ENCODE data around the gene CAPN12.

CAPN12 gene

DNA sequence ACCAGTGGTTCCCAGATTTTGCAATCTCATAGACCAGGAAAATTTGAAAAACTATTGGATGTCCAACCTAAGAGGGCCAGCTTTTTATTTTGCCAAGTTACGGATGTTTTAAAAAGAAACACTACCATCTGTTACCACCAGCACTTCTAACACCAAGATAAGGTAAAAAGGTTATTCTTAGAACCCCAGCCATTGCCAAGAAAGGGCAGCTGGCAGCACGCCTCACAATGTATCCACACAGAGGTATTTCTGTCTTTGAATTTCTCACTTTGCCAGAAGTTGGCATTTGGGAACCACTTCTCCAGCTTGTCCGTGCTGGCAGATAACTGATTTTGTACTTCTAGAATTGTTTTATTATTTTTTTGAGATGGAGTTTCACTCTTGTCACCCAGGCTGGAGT, 28.7 kb downstream of the CAPN12 start:
- no peak for DNase-seq (ENCODE audit: low read depth)
- no peak overlapping the region for H3K4me3 ChIP-seq (ENCODE audit: control insufficient read depth, low read depth, low read length)
- TF ChIP-seq, protein P1, sequence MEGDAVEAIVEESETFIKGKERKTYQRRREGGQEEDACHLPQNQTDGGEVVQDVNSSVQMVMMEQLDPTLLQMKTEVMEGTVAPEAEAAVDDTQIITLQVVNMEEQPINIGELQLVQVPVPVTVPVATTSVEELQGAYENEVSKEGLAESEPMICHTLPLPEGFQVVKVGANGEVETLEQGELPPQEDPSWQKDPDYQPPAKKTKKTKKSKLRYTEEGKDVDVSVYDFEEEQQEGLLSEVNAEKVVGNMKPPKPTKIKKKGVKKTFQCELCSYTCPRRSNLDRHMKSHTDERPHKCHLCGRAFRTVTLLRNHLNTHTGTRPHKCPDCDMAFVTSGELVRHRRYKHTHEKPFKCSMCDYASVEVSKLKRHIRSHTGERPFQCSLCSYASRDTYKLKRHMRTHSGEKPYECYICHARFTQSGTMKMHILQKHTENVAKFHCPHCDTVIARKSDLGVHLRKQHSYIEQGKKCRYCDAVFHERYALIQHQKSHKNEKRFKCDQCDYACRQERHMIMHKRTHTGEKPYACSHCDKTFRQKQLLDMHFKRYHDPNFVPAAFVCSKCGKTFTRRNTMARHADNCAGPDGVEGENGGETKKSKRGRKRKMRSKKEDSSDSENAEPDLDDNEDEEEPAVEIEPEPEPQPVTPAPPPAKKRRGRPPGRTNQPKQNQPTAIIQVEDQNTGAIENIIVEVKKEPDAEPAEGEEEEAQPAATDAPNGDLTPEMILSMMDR (IDR thresholded peaks at IDR 0.05; ENCODE audit: control insufficient read depth, insufficient read depth, low read depth, low read length, missing control alignments) = no peak

DNA sequence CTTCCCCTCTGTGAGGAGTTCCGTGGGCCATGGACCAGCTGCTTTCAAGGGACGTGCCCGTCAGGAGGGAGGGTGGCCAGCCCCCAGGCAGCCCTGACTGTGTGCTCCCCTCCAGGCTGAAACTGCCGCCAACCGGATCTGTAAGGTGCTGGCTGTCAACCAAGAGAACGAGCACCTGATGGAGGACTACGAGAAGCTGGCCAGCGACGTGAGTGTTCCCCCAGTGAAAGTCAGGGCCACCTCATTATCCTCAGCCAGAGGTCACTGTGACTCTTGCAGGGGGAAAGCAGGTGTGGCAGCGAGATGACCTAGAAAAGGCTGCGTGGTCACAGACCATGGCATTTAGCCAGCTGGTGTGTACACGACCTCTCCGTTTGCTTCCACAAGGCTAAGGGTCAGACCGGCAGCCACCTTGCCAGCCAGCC, 29.9 kb downstream of the CAPN12 start:
- no peak overlapping the region for H3K4me3 ChIP-seq (ENCODE audit: control insufficient read depth, low read depth, low read length)
- no peak for DNase-seq (ENCODE audit: low read depth)
- TF ChIP-seq, protein P1 (IDR thresholded peaks at IDR 0.05; ENCODE audit: control insufficient read depth, insufficient read depth, low read depth, low read length, missing control alignments) = no peak

DNA sequence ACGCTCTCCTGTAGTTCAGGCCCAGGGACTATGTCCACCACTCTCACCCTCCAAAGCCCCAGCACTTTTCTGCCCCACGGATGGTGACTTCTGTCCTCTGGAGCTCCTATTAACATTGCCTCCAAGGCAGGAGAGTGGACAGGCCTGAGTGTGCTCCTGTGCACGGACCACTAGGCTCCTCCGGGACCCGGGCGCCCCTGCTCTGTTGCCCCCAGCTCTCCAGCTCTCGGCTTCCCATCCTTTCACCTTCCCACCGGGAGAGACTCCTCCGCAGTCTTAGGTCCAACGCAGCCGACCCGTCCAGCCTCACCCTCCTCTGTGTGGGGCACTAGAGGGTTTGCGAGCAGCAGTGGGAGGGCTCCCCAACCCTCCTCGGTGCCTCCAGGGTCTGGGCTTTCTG, 30.4 kb downstream of the CAPN12 start:
- TF ChIP-seq, protein P1 (IDR thresholded peaks at IDR 0.05; ENCODE audit: control insufficient read depth, insufficient read depth, low read depth, low read length, missing control alignments) = no peak
- no peak for DNase-seq (ENCODE audit: low read depth)
- no peak overlapping the region for H3K4me3 ChIP-seq (ENCODE audit: control insufficient read depth, low read depth, low read length)

DNA sequence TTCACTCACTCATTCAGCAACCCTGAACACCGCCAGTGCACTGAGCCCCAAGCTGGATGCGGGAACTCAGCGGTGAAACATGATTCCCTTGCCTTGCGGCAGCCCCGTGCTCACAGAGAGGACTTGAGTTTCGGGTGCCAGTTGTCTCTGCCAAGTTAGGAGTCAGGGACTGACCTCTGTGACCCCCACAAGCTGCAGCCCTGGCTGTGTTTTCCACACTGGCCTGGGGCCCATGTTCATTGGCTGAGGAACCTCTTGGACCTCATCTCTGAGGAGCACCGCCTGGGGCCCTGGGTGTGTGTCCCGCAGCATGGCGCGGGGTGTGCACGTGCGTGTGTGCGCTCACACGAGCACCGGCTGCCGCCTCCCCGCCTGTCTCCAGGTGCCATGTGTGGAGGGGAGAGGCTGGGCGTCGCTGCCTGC, 31.0 kb downstream of the CAPN12 start:
- H3K4me3 ChIP-seq (ENCODE audit: control insufficient read depth, low read depth, low read length) = no peak overlapping the region
- TF ChIP-seq, protein P1 (IDR thresholded peaks at IDR 0.05; ENCODE audit: control insufficient read depth, insufficient read depth, low read depth, low read length, missing control alignments) = no peak
- DNase-seq (ENCODE audit: low read depth) = no peak

DNA sequence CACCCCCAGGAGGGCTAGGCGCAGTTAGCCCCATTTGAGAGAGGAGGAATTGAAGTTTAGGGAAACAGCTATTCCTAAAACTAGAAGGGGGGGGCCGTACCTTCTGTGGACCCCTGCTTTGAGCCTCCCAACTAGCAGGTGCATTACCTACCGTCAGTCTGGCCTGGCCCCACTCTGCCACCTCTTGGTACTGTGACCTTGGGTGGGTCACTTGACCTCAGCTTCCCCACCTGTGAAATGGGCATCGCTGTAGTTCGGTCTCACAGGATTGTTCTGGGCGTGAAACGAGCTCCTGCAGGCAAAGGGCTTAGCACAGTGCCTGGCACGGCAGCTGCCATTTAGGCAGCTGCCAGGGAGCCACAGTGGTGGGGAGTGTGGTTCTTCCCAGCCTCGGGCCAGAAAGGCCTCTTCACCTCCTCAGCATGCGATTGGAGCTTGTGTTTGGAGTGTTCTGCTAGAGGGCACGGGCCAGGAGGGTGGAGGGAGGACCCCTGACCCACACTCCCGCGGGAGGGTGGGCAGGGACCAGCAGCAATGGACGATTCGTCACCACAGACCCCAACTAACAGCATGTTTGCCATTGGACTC, 32.0 kb downstream of the CAPN12 start:
- no peak for DNase-seq (ENCODE audit: low read depth)
- H3K4me3 ChIP-seq (ENCODE audit: control insufficient read depth, low read depth, low read length) = no peak overlapping the region
- TF ChIP-seq, protein P1 (IDR thresholded peaks at IDR 0.05; ENCODE audit: control insufficient read depth, insufficient read depth, low read depth, low read length, missing control alignments) = no peak

DNA sequence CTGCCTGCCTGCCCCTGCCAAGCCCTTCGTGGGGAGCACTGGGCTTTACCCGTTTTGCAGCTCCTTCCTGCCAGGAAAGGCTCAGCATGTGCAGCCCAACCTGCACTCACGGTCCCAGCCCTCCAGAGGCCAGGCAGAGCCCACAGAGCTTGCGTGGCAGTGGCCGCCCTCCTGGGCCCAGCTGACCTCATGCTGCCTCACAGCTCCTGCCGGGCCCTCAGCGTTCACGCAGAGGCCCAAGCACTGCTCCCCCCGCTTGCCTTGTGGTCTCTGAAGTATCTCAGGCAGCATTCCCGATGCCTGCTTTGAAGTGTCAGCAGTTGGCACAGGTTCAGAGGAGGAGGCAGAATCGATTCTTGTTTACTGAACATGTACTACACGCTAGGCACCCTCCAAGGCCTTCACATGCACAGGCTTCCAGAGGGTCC, 32.5 kb downstream of the CAPN12 start:
- peak; percentile 84 for DNase-seq (ENCODE audit: low read depth)
- TF ChIP-seq, protein P1 (IDR thresholded peaks at IDR 0.05; ENCODE audit: control insufficient read depth, insufficient read depth, low read depth, low read length, missing control alignments) = peak; percentile 48
- no peak overlapping the region for H3K4me3 ChIP-seq (ENCODE audit: control insufficient read depth, low read depth, low read length)
